ENCODE measurements around the gene TFF1.

TFF1 gene

DNA sequence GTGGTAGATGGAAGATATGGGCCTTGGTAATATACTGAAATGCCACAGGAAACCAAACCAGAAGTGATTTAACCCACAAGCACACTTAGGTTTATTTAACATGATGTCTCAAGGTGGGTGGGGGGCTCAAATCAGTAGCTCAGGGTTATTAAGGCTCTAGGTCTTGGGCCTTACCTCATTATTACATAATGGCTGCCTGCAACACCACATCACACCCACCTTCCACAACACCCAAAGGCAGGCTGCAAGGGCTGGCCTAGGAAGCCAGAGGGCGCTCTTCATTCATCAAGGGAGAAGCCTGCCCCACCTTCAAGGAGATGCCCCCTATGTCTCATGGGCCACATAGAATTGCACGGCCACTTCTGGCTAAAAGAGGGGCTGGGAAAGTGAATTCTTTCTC, 6.0 kb downstream of the TFF1 start:
- 85% methylated on average over 2 of the region's 2 CpGs for WGBS
- Histone ChIP-seq H3K36me3 (ENCODE audit: insufficient read depth, low read length) (no peaks in the 10 kb centered on the region), H3K9me3 (ENCODE audit: insufficient read depth, low read depth, low read length) (peaks cover 9% of the 10 kb centered on the region; the same call in 1 of the 2 replicates), H3K27ac (ENCODE audit: low read depth, low read length) (no peak overlapping the region), H3K4me1 (ENCODE audit: insufficient read depth, low read length) (no peaks in the 10 kb centered on the region), H3K9ac (ENCODE audit: low read depth, low read length) (no peak overlapping the region), H3K4me3 (ENCODE audit: low read length) (no peak overlapping the region), H3K27me3 (ENCODE audit: insufficient read depth, low read length) (no peaks in the 10 kb centered on the region)

DNA sequence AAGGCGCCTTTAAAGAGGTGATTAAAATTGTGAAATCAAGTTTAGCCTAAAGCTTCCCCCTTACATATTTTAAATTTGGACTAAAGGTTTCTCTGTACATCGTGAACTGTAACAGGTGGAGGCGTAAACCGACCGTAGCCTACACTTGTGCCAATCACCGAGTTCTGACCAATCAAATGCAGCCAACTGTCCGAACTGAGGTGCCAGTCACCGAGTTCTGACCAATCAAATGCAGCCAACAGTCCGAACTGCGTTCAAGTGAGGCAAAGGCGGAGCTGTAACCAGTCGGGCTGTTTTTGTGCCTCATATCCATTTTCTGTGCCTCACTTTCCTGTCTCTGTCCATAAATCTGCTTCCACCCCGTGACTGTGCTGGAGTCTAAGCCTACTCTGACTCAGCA, 7.4 kb downstream of the TFF1 start:
- H3K27me3 ChIP-seq (ENCODE audit: insufficient read depth, low read length) = no peaks in the 10 kb centered on the region
- peaks cover 9% of the 10 kb centered on the region; the same call in 1 of the 2 replicates for H3K9me3 ChIP-seq (ENCODE audit: insufficient read depth, low read depth, low read length)
- no peak overlapping the region for H3K4me3 ChIP-seq (ENCODE audit: low read length)
- no peaks in the 10 kb centered on the region for H3K4me1 ChIP-seq (ENCODE audit: insufficient read depth, low read length)
- no peak overlapping the region for H3K27ac ChIP-seq (ENCODE audit: low read depth, low read length)
- WGBS = 89% methylated on average over 13 of the region's 13 CpGs
- H3K36me3 ChIP-seq (ENCODE audit: insufficient read depth, low read length) = no peaks in the 10 kb centered on the region
- H3K9ac ChIP-seq (ENCODE audit: low read depth, low read length) = no peak overlapping the region

DNA sequence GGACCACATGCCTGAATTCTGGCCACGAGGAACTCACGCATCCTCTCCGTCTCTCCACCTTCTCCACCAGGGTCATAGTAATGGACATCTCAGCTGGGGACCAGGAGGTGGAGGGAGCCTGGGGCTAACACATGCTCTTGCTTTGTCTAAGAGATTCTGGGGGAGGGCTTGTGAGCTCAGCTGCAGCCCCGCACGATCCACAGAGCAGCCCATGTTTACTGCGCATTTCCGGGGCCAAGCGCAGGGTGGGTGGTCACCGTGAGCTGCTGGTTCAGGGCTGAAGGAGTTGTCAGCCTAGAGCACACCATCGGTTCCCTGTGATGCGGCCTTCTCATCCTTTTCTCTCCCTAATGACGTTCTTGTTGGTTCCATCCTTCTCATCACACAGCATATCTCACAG, 8.1 kb downstream of the TFF1 start:
- H3K4me3 ChIP-seq (ENCODE audit: low read length) = no peak overlapping the region
- H3K9ac ChIP-seq (ENCODE audit: low read depth, low read length) = no peak overlapping the region
- WGBS = 93% methylated on average over 12 of the region's 12 CpGs

GRCh38 chr21:42357307-42357706, 9.0 kb downstream of the TFF1 start:
- 91% methylated on average over 3 of the region's 3 CpGs for WGBS
- H3K36me3 ChIP-seq (ENCODE audit: insufficient read depth, low read length) = no peaks in the 10 kb centered on the region
- H3K27ac ChIP-seq (ENCODE audit: low read depth, low read length) = no peak overlapping the region
- H3K9me3 ChIP-seq (ENCODE audit: insufficient read depth, low read depth, low read length) = peaks cover 9% of the 10 kb centered on the region; the same call in 1 of the 2 replicates
- H3K4me3 ChIP-seq (ENCODE audit: low read length) = no peak overlapping the region
- no peaks in the 10 kb centered on the region for H3K4me1 ChIP-seq (ENCODE audit: insufficient read depth, low read length)
- H3K27me3 ChIP-seq (ENCODE audit: insufficient read depth, low read length) = no peaks in the 10 kb centered on the region
- no peak overlapping the region for H3K9ac ChIP-seq (ENCODE audit: low read depth, low read length)

More for the DNA sequence above, 8.1 kb downstream of the TFF1 start:
- Histone ChIP-seq H3K9me3 (ENCODE audit: insufficient read depth, low read depth, low read length) (peaks cover 9% of the 10 kb centered on the region; the same call in 1 of the 2 replicates), H3K27me3 (ENCODE audit: insufficient read depth, low read length) (no peaks in the 10 kb centered on the region), H3K36me3 (ENCODE audit: insufficient read depth, low read length) (no peaks in the 10 kb centered on the region), H3K27ac (ENCODE audit: low read depth, low read length) (no peak overlapping the region), H3K4me1 (ENCODE audit: insufficient read depth, low read length) (no peaks in the 10 kb centered on the region)

- Histone ChIP-seq H3K27me3 (ENCODE audit: insufficient read depth, low read length) (no peaks in the 10 kb centered on the region), H3K9ac (ENCODE audit: low read depth, low read length) (no peak overlapping the region)
- 75% methylated on average over 6 of the region's 6 CpGs for WGBS
Measured at GRCh38 chr21:42356650-42357049, 9.7 kb downstream of the TFF1 start.

DNA sequence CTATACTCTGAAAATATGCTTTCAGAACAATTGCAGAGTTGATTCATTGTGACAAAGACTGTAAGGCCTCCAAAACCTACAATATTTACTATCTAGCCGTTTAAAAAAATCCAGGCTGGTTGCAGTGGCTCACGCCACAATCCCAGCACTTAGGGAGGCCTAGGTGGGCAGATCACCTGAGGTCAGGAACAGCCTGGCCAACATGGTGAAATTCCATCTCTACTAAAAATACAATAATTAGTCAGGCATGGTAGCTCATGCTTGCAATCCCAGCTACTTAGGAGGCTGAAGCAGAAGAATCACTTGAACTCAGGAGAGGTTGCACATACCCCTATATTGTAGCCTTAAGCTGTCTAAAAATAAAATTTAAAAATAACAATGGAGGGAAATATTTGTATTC, 10.3 kb downstream of the TFF1 start:
- Histone ChIP-seq H3K4me3 (ENCODE audit: low read length) (no peak overlapping the region), H3K9me3 (ENCODE audit: insufficient read depth, low read depth, low read length) (peaks cover 9% of the 10 kb centered on the region; the same call in 1 of the 2 replicates), H3K27me3 (ENCODE audit: insufficient read depth, low read length) (no peaks in the 10 kb centered on the region), H3K36me3 (ENCODE audit: insufficient read depth, low read length) (no peaks in the 10 kb centered on the region), H3K4me1 (ENCODE audit: insufficient read depth, low read length) (no peaks in the 10 kb centered on the region), H3K27ac (ENCODE audit: low read depth, low read length) (no peak overlapping the region), H3K9ac (ENCODE audit: low read depth, low read length) (no peak overlapping the region)
- 91% methylated on average over 2 of the region's 2 CpGs for WGBS

More at GRCh38 chr21:42356650-42357049, 9.7 kb downstream of the TFF1 start:
- Histone ChIP-seq H3K4me3 (ENCODE audit: low read length) (no peak overlapping the region), H3K9me3 (ENCODE audit: insufficient read depth, low read depth, low read length) (peaks cover 9% of the 10 kb centered on the region; the same call in 1 of the 2 replicates), H3K36me3 (ENCODE audit: insufficient read depth, low read length) (no peaks in the 10 kb centered on the region), H3K4me1 (ENCODE audit: insufficient read depth, low read length) (no peaks in the 10 kb centered on the region), H3K27ac (ENCODE audit: low read depth, low read length) (no peak overlapping the region)

GRCh38 chr21:42353623-42354022, 12.7 kb downstream of the TFF1 start:
- Histone ChIP-seq H3K9ac (ENCODE audit: low read depth, low read length) (no peak overlapping the region), H3K4me3 (ENCODE audit: low read length) (no peak overlapping the region), H3K27ac (ENCODE audit: low read depth, low read length) (no peak overlapping the region), H3K36me3 (ENCODE audit: insufficient read depth, low read length) (no peaks in the 10 kb centered on the region), H3K9me3 (ENCODE audit: insufficient read depth, low read depth, low read length) (0 out of 2 replicates have a peak, but pooled peaks cover 2% of the 10 kb centered on the region), H3K27me3 (ENCODE audit: insufficient read depth, low read length) (no peaks in the 10 kb centered on the region), H3K4me1 (ENCODE audit: insufficient read depth, low read length) (no peaks in the 10 kb centered on the region)
- 96% methylated on average over 5 of the region's 5 CpGs for WGBS

DNA sequence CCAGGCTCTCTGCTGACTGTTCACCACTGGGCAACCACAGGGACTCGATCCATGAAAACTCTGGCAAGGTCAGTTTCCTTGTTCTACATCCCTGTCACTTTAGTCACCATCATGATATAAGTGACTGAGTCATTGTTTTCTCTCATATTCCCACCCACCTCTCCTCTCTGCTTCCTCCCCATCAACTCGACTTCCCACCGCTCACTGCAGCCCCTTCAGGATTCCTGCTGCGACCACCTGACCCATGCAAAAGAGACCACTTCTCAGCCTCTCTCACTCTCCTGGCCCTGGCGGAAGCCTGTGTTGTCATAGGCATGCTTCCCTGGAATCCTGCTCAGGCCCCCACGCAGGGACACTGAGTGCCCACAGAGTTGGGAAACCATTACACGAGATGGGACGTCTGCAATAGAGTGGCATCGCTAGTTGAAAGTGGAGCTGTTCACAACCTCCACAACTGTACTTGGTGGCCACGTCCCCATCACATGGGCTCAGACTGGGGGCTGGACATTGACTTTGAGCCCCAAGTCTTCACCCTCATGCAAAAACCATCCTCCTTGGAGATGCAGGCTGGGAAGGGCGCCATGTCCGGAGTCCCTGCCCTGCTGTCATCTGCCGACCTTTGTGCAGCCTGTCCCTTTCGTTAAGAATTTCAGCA, 13.8 kb downstream of the TFF1 start:
- H3K27me3 ChIP-seq (ENCODE audit: insufficient read depth, low read length) = no peaks in the 10 kb centered on the region
- H3K27ac ChIP-seq (ENCODE audit: low read depth, low read length) = no peak overlapping the region
- no peaks in the 10 kb centered on the region for H3K9me3 ChIP-seq (ENCODE audit: insufficient read depth, low read depth, low read length)
- no peaks in the 10 kb centered on the region for H3K4me1 ChIP-seq (ENCODE audit: insufficient read depth, low read length)
- H3K4me3 ChIP-seq (ENCODE audit: low read length) = no peak overlapping the region
- no peak overlapping the region for H3K9ac ChIP-seq (ENCODE audit: low read depth, low read length)
- H3K36me3 ChIP-seq (ENCODE audit: insufficient read depth, low read length) = no peaks in the 10 kb centered on the region
- WGBS = 91% methylated on average over 14 of the region's 14 CpGs

- no peaks in the 10 kb centered on the region for H3K9me3 ChIP-seq (ENCODE audit: insufficient read depth, low read depth, low read length)
- no peaks in the 10 kb centered on the region for H3K36me3 ChIP-seq (ENCODE audit: insufficient read depth, low read length)
- no peaks in the 10 kb centered on the region for H3K27me3 ChIP-seq (ENCODE audit: insufficient read depth, low read length)
- H3K4me3 ChIP-seq (ENCODE audit: low read length) = no peak overlapping the region
- WGBS = 84% methylated on average over 11 of the region's 11 CpGs
- H3K9ac ChIP-seq (ENCODE audit: low read depth, low read length) = no peak overlapping the region
- no peaks in the 10 kb centered on the region for H3K4me1 ChIP-seq (ENCODE audit: insufficient read depth, low read length)
- no peak overlapping the region for H3K27ac ChIP-seq (ENCODE audit: low read depth, low read length)
Measured at GRCh38 chr21:42351626-42352440, 14.5 kb downstream of the TFF1 start.

DNA sequence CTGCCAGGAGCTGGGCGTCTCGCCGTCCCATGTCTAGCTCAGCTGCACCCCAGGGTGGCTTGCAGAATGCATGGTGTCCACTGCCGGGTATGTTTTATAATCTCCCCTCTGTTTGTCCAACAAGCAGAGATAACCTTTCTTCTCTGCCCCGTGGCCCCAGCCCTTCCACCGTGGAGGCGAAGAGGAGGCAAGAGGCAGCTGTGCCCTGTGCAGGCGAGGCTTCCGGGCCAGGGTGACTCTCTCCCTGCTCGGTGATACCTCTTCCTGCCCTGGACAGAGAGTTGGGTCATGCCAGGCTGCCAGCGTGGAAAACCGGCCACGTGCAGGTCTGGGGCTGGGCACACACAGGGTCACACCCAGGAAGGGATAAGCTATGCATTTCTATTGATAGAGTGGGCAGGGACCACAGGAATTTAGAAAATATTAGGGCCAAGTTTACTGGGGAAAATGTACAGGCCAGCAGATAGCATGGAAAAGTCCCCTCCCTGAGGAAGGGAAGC, 15.4 kb downstream of the TFF1 start, which contains the start of gene TFF2:
TFF2 (minus strand) TSS at position 68 of the 500 bp plus-strand sequence; CDS start at position 31, 37 bp downstream.
- H3K9ac ChIP-seq (ENCODE audit: low read depth, low read length) = no peak within 1 kb of the TSS

GRCh38 chr21:42350318-42350910, 15.9 kb downstream of the TFF1 start:
- Histone ChIP-seq H3K9me3 (ENCODE audit: insufficient read depth, low read depth, low read length) (no peaks in the 10 kb centered on the region), H3K4me1 (ENCODE audit: insufficient read depth, low read length) (no peaks in the 10 kb centered on the region), H3K36me3 (ENCODE audit: insufficient read depth, low read length) (no peaks in the 10 kb centered on the region), H3K9ac (ENCODE audit: low read depth, low read length) (no peak overlapping the region), H3K27me3 (ENCODE audit: insufficient read depth, low read length) (no peaks in the 10 kb centered on the region), H3K4me3 (ENCODE audit: low read length) (no peak overlapping the region), H3K27ac (ENCODE audit: low read depth, low read length) (no peak overlapping the region)
- 91% methylated on average over 11 of the region's 11 CpGs for WGBS

More for the DNA sequence above, 15.4 kb downstream of the TFF1 start, which contains the start of gene TFF2:
- Histone ChIP-seq H3K4me3 (ENCODE audit: low read length) (no peak within 1 kb of the TSS), H3K4me1 (ENCODE audit: insufficient read depth, low read length) (no peaks in the 10 kb centered on the region), H3K27me3 (ENCODE audit: insufficient read depth, low read length) (no peaks in the 10 kb centered on the region), H3K27ac (ENCODE audit: low read depth, low read length) (no peak within 1 kb of the TSS), H3K9me3 (ENCODE audit: insufficient read depth, low read depth, low read length) (no peaks in the 10 kb centered on the region), H3K36me3 (ENCODE audit: insufficient read depth, low read length) (no peaks in the 10 kb centered on the region)
- 94% methylated on average over 13 of the region's 13 CpGs for WGBS
